DMS114 treated with DMSO at 0.1 percent for 48 hours (cell line): ENCODE data around the gene RPTOR.

Experiments used
- DNase-seq: peaks from one replicate; lab custom pipeline; 2025; ENCODE audit not compliant: unreplicated experiment; lab: John Stamatoyannopoulos, UW

The RPTOR gene

GRCh38 chr17:80826346-80826954 lies 281.8 kb downstream of the RPTOR start:
- DNase-seq, result no peak

- DNase-seq, result no peak
Measured at GRCh38 chr17:80826955-80827645, 282.5 kb downstream of the RPTOR start.

- no peak for DNase-seq
Measured at GRCh38 chr17:80827646-80828643, 283.3 kb downstream of the RPTOR start.

- DNase-seq, result no peak
Measured at GRCh38 chr17:80829166-80829813, 284.7 kb downstream of the RPTOR start.

GRCh38 chr17:80830020-80830780 lies 285.6 kb downstream of the RPTOR start:
- no peak for DNase-seq

GRCh38 chr17:80831491-80831890 lies 286.9 kb downstream of the RPTOR start:
- DNase-seq, result no peak

GRCh38 chr17:80832266-80832676 lies 287.6 kb downstream of the RPTOR start:
- DNase-seq, result no peak

GRCh38 chr17:80832888-80833583 lies 288.4 kb downstream of the RPTOR start:
- DNase-seq, result no peak

GRCh38 chr17:80833952-80834892 lies 289.6 kb downstream of the RPTOR start:
- no peak for DNase-seq

GRCh38 chr17:80834893-80835275 lies 290.2 kb downstream of the RPTOR start:
- DNase-seq, result no peak

GRCh38 chr17:80835816-80836657 lies 291.4 kb downstream of the RPTOR start:
- DNase-seq, result no peak

GRCh38 chr17:80836658-80836965 lies 292.0 kb downstream of the RPTOR start:
- DNase-seq, result no peak

- no peak for DNase-seq
Measured at GRCh38 chr17:80836971-80837481, 292.4 kb downstream of the RPTOR start.

GRCh38 chr17:80837711-80838110 lies 293.1 kb downstream of the RPTOR start:
- no peak for DNase-seq

- no peak for DNase-seq
Measured at GRCh38 chr17:80838311-80839025, 293.8 kb downstream of the RPTOR start.

- no peak for DNase-seq
Measured at GRCh38 chr17:80839026-80839345, 294.3 kb downstream of the RPTOR start.

- DNase-seq, result no peak
Measured at GRCh38 chr17:80839511-80839941, 294.9 kb downstream of the RPTOR start.
